Ovary (tissue), 3 donors: ENCODE results near the gene EIF2S2.

Source experiments
- CTCF ChIP-seq, 3 donors: fragments of 450-650 bp in 2 of 3; fragments of 200-600 bp in 1 of 3; IDR thresholded peaks; one replicate each; pipeline versions ENCODE4 v1.5.1 to v1.8.0; 2016 to 2022; ENCODE audit warnings: antibody characterized with exemption in 3 of 3, mild to moderate bottlenecking in 1 of 3
- EP300 ChIP-seq: sonication (generic); formaldehyde crosslinking; IDR thresholded peaks from one replicate; pipeline ENCODE4 v1.6.1; 2017; ENCODE audit warnings: antibody characterized with exemption
- POLR2A ChIP-seq: fragments of 450-650 bp; IDR thresholded peaks from one replicate; pipeline ENCODE4 v1.6.1; 2017; ENCODE audit warnings: antibody characterized with exemption, mild to moderate bottlenecking, moderate library complexity
- donor health status: DM: no; HTN: no; CAD: no.

GRCh38 chr20:34129518-34130162 lies 17.6 kb upstream of the EIF2S2 start:
- TF ChIP-seq CTCF (IDR thresholded peaks at IDR 0.05) (peak; percentile 56 to 81 (median 78)), POLR2A (no peak), EP300 (no peak)
